ACC112 (cell line): ENCODE results near the gene GALNTL6.

Experiments
- H2AFZ ChIP-seq: fragments of 200-600 bp; sonication (generic); one replicate; pipeline ENCODE4 v1.6.0; 2017; ENCODE audit warnings: antibody characterized with exemption, low read length; ENCODE audit not compliant: unreplicated experiment
- H3K27ac ChIP-seq: fragments of 200-600 bp; sonication (generic); 2 replicates; pipeline ENCODE4 v1.5.1; 2014; ENCODE audit warnings: low read depth, mild to moderate bottlenecking, antibody characterized with exemption, low read length, moderate library complexity
- H3K27me3 ChIP-seq: fragments of 200-600 bp; sonication (generic); 2 replicates; pipeline ENCODE4 v1.6.1; 2014; ENCODE audit warnings: mild to moderate bottlenecking, antibody characterized with exemption, low read length, moderate library complexity, mixed read lengths; ENCODE audit not compliant: insufficient read depth
- H3K36me3 ChIP-seq: fragments of 200-600 bp; sonication (generic); 2 replicates; pipeline ENCODE4 v1.6.1; 2016; ENCODE audit warnings: mild to moderate bottlenecking, antibody characterized with exemption, low read length, moderate library complexity, mixed read lengths; ENCODE audit not compliant: insufficient read depth
- H3K4me1 ChIP-seq: fragments of 200-600 bp; sonication (generic); one replicate; pipeline ENCODE4 v1.6.1; 2016; ENCODE audit warnings: low read length, mixed read lengths; ENCODE audit not compliant: insufficient read depth, unreplicated experiment, control insufficient read depth
- H3K4me3 ChIP-seq: fragments of 200-600 bp; sonication (generic); 2 replicates; pipeline ENCODE4 v1.5.1; 2014; ENCODE audit warnings: mild to moderate bottlenecking, low read depth, low read length
- H3K79me2 ChIP-seq: fragments of 200-600 bp; sonication (generic); one replicate; pipeline ENCODE4 v1.6.0; 2016; ENCODE audit warnings: low read length; ENCODE audit not compliant: control insufficient read depth, unreplicated experiment, insufficient read depth

The GALNTL6 gene

GRCh38 chr4:172740434-172740833, 927.2 kb downstream of the GALNTL6 start:
- Histone ChIP-seq H3K4me1 (no peaks in the 10 kb centered on the region), H2AFZ (no peak overlapping the region), H3K36me3 (no peaks in the 10 kb centered on the region), H3K79me2 (no peaks in the 10 kb centered on the region), H3K4me3 (no peak overlapping the region), H3K27ac (no peak overlapping the region), H3K27me3 (no peaks in the 10 kb centered on the region)

- Histone ChIP-seq H3K27me3 (no peaks in the 10 kb centered on the region), H3K79me2 (no peaks in the 10 kb centered on the region), H3K36me3 (no peaks in the 10 kb centered on the region), H3K27ac (no peak overlapping the region), H3K4me1 (no peaks in the 10 kb centered on the region), H2AFZ (no peak overlapping the region), H3K4me3 (no peak overlapping the region)
Measured at GRCh38 chr4:172750910-172751309, 937.7 kb downstream of the GALNTL6 start.

- Histone ChIP-seq H3K27ac (no peak overlapping the region), H3K79me2 (no peaks in the 10 kb centered on the region), H3K4me3 (no peak overlapping the region), H3K4me1 (no peaks in the 10 kb centered on the region), H2AFZ (no peak overlapping the region), H3K36me3 (no peaks in the 10 kb centered on the region), H3K27me3 (no peaks in the 10 kb centered on the region)
Measured at GRCh38 chr4:172751550-172751949, 938.3 kb downstream of the GALNTL6 start.

- no peak overlapping the region for H3K27ac ChIP-seq
- H3K79me2 ChIP-seq: no peaks in the 10 kb centered on the region
- H3K27me3 ChIP-seq: no peaks in the 10 kb centered on the region
- H2AFZ ChIP-seq: no peak overlapping the region
- no peak overlapping the region for H3K4me3 ChIP-seq
- no peaks in the 10 kb centered on the region for H3K4me1 ChIP-seq
- no peaks in the 10 kb centered on the region for H3K36me3 ChIP-seq
Measured at GRCh38 chr4:172758586-172759340, 945.6 kb downstream of the GALNTL6 start.

GRCh38 chr4:172760512-172760911, 947.3 kb downstream of the GALNTL6 start:
- no peaks in the 10 kb centered on the region for H3K36me3 ChIP-seq
- no peaks in the 10 kb centered on the region for H3K79me2 ChIP-seq
- H3K4me3 ChIP-seq: no peak overlapping the region
- no peaks in the 10 kb centered on the region for H3K4me1 ChIP-seq
- H3K27me3 ChIP-seq: no peaks in the 10 kb centered on the region
- H2AFZ ChIP-seq: no peak overlapping the region
- H3K27ac ChIP-seq: no peak overlapping the region

- no peak overlapping the region for H2AFZ ChIP-seq
- H3K27me3 ChIP-seq: no peaks in the 10 kb centered on the region
- no peaks in the 10 kb centered on the region for H3K36me3 ChIP-seq
- H3K4me3 ChIP-seq: no peak overlapping the region
- no peaks in the 10 kb centered on the region for H3K4me1 ChIP-seq
- H3K79me2 ChIP-seq: no peaks in the 10 kb centered on the region
- no peak overlapping the region for H3K27ac ChIP-seq
Measured at GRCh38 chr4:172762895-172763294, 949.7 kb downstream of the GALNTL6 start.

- Histone ChIP-seq H3K79me2 (no peaks in the 10 kb centered on the region), H3K36me3 (no peaks in the 10 kb centered on the region), H3K27me3 (no peaks in the 10 kb centered on the region), H3K27ac (no peak overlapping the region), H2AFZ (no peak overlapping the region), H3K4me1 (no peaks in the 10 kb centered on the region), H3K4me3 (no peak overlapping the region)
Measured at GRCh38 chr4:172770787-172771186, 957.6 kb downstream of the GALNTL6 start.

- no peaks in the 10 kb centered on the region for H3K4me1 ChIP-seq
- H3K36me3 ChIP-seq: no peaks in the 10 kb centered on the region
- no peak overlapping the region for H3K27ac ChIP-seq
- no peak overlapping the region for H2AFZ ChIP-seq
- no peaks in the 10 kb centered on the region for H3K27me3 ChIP-seq
- no peaks in the 10 kb centered on the region for H3K79me2 ChIP-seq
- H3K4me3 ChIP-seq: no peak overlapping the region
Measured at GRCh38 chr4:172772781-172773180, 959.6 kb downstream of the GALNTL6 start.

GRCh38 chr4:172776203-172776861, 963.1 kb downstream of the GALNTL6 start:
- Histone ChIP-seq H3K27me3 (no peaks in the 10 kb centered on the region), H3K4me1 (no peaks in the 10 kb centered on the region), H2AFZ (no peak overlapping the region), H3K27ac (no peak overlapping the region), H3K4me3 (no peak overlapping the region), H3K36me3 (no peaks in the 10 kb centered on the region), H3K79me2 (no peaks in the 10 kb centered on the region)

GRCh38 chr4:172777729-172778431, 964.7 kb downstream of the GALNTL6 start:
- Histone ChIP-seq H3K79me2 (no peaks in the 10 kb centered on the region), H3K4me1 (no peaks in the 10 kb centered on the region), H3K4me3 (no peak overlapping the region), H3K36me3 (no peaks in the 10 kb centered on the region), H2AFZ (no peak overlapping the region), H3K27me3 (no peaks in the 10 kb centered on the region), H3K27ac (no peak overlapping the region)
